NCI-H1092 treated with DMSO at 0.1 percent for 48 hours (cell line): Measurements from ENCODE around the gene DUSP3.

Experiments used
- DNase-seq: peaks from one replicate; lab custom pipeline; 2025; lab: John Stamatoyannopoulos, UW

DUSP3 gene

GRCh38 chr17:43778337-43779144 lies at the start of gene DUSP3:
Gene DUSP3 (minus strand): TSS chr17:43778977. CDS start chr17:43778924, 53 bp downstream.
- peak; percentile 60 for DNase-seq

GRCh38 chr17:43827596-43827995 lies 48.8 kb upstream of the DUSP3 start:
- DNase-seq: no peak

GRCh38 chr17:43826206-43826605 lies 47.4 kb upstream of the DUSP3 start:
- no peak for DNase-seq

GRCh38 chr17:43825567-43825966 lies 46.8 kb upstream of the DUSP3 start:
- no peak for DNase-seq

GRCh38 chr17:43823350-43824084 lies 44.7 kb upstream of the DUSP3 start:
- DNase-seq: no peak

GRCh38 chr17:43822570-43823190 lies 43.9 kb upstream of the DUSP3 start:
- DNase-seq: no peak

GRCh38 chr17:43820759-43821158 lies 42.0 kb upstream of the DUSP3 start:
- DNase-seq: no peak

GRCh38 chr17:43818966-43819365 lies 40.2 kb upstream of the DUSP3 start:
- no peak for DNase-seq

- DNase-seq: no peak
These were observed 39.0 kb upstream of the DUSP3 start for GRCh38 chr17:43817826-43818225.

GRCh38 chr17:43816336-43817320 lies 37.9 kb upstream of the DUSP3 start:
- no peak for DNase-seq

- no peak for DNase-seq
These were observed 35.9 kb upstream of the DUSP3 start for GRCh38 chr17:43814714-43815113.

- DNase-seq: no peak
These were observed 35.2 kb upstream of the DUSP3 start for GRCh38 chr17:43814026-43814425.

- DNase-seq: no peak
These were observed 34.6 kb upstream of the DUSP3 start for GRCh38 chr17:43813386-43813785.

- no peak for DNase-seq
These were observed 33.9 kb upstream of the DUSP3 start for GRCh38 chr17:43812396-43813265.

- DNase-seq: no peak
These were observed 32.0 kb upstream of the DUSP3 start for GRCh38 chr17:43810823-43811222.

GRCh38 chr17:43810226-43810715 lies 31.5 kb upstream of the DUSP3 start:
- no peak for DNase-seq

- DNase-seq: no peak
These were observed 30.3 kb upstream of the DUSP3 start for GRCh38 chr17:43809121-43809520.

- no peak for DNase-seq
These were observed 29.3 kb upstream of the DUSP3 start for GRCh38 chr17:43808076-43808475.

GRCh38 chr17:43805117-43805516 lies 26.3 kb upstream of the DUSP3 start:
- DNase-seq: no peak

- no peak for DNase-seq
These were observed 25.0 kb upstream of the DUSP3 start for GRCh38 chr17:43803758-43804157.

- no peak for DNase-seq
These were observed 23.1 kb upstream of the DUSP3 start for GRCh38 chr17:43801844-43802243.
